ENCODE results near the gene CAPZA3.

- TF ChIP-seq CTCF (IDR thresholded peaks at IDR 0.05) (no peak), POLR2A (IDR thresholded peaks at IDR 0.05) (no peak)
These were observed 14.2 kb upstream of the CAPZA3 start for GRCh38 chr12:18723752-18724151.
